ENCODE results near the gene CT47A1.

DNA sequence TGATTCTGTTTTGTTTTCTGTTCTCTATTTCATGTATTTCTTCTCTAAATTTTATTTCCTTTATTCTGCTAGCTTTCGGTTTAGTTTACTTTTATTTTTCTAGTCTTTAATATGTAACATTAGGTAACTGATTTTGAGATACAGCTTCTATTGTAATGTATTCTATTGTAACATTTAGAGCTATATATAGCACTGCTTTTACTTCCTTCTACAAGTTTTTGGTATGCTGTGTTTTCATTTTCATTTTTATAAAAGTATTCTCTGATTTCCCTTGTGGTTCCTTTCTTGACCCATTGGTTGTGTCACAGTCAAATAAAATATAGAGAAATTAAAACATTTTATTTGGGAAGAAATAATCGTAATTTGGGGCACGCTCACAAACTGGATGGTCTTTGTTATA lies 13.9 kb upstream of the CT47A1 start:
- TF ChIP-seq, protein P1, sequence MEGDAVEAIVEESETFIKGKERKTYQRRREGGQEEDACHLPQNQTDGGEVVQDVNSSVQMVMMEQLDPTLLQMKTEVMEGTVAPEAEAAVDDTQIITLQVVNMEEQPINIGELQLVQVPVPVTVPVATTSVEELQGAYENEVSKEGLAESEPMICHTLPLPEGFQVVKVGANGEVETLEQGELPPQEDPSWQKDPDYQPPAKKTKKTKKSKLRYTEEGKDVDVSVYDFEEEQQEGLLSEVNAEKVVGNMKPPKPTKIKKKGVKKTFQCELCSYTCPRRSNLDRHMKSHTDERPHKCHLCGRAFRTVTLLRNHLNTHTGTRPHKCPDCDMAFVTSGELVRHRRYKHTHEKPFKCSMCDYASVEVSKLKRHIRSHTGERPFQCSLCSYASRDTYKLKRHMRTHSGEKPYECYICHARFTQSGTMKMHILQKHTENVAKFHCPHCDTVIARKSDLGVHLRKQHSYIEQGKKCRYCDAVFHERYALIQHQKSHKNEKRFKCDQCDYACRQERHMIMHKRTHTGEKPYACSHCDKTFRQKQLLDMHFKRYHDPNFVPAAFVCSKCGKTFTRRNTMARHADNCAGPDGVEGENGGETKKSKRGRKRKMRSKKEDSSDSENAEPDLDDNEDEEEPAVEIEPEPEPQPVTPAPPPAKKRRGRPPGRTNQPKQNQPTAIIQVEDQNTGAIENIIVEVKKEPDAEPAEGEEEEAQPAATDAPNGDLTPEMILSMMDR (IDR thresholded peaks at IDR 0.05): no peak
- no peak for TF ChIP-seq POLR2A (IDR thresholded peaks at IDR 0.05)
